ENCODE data around the gene RIT2. TPM values are rescaled to one million over a fixed set of nuclear protein-coding genes. Genes with fewer than 3 reads are reported as not detected.
"Not testable (repeated sequence)": the region's sequence is repeated elsewhere in the genome, so short reads cannot be mapped to it uniquely, and the experiment has no call there.

Gene RIT2
- polyA plus RNA-seq, 1 donor, result not detected

GRCh38 chr18:42838546-42839145 is 276.8 kb downstream of the RIT2 start:
- DNase-seq (ENCODE audit: low read depth), result no peak

GRCh38 chr18:42830936-42831335 is 284.5 kb downstream of the RIT2 start:
- DNase-seq (ENCODE audit: low read depth), result no peak

GRCh38 chr18:42828881-42829280 is 286.6 kb downstream of the RIT2 start:
- DNase-seq (ENCODE audit: low read depth), result no peak

GRCh38 chr18:42824178-42824577 is 291.3 kb downstream of the RIT2 start:
- DNase-seq (ENCODE audit: low read depth), result no peak

GRCh38 chr18:42822711-42823110 is 292.8 kb downstream of the RIT2 start:
- DNase-seq (ENCODE audit: low read depth), result no peak

GRCh38 chr18:42821492-42821891 is 294.0 kb downstream of the RIT2 start:
- no peak for DNase-seq (ENCODE audit: low read depth)

GRCh38 chr18:42814618-42815017 is 300.9 kb downstream of the RIT2 start:
- no peak for DNase-seq (ENCODE audit: low read depth)

GRCh38 chr18:42814184-42814583 is 301.3 kb downstream of the RIT2 start:
- no peak for DNase-seq (ENCODE audit: low read depth)

- DNase-seq (ENCODE audit: low read depth), result no peak
Measured at GRCh38 chr18:42813570-42813969, 301.9 kb downstream of the RIT2 start.

GRCh38 chr18:42807887-42808286 is 307.6 kb downstream of the RIT2 start:
- no peak for DNase-seq (ENCODE audit: low read depth)

GRCh38 chr18:42801706-42802105 is 313.8 kb downstream of the RIT2 start:
- no peak for DNase-seq (ENCODE audit: low read depth)

GRCh38 chr18:42798606-42799170 is 316.8 kb downstream of the RIT2 start:
- no peak for DNase-seq (ENCODE audit: low read depth)

- DNase-seq (ENCODE audit: low read depth), result not testable (repeated sequence)
Measured at GRCh38 chr18:42795213-42795789, 320.2 kb downstream of the RIT2 start.

- no peak for DNase-seq (ENCODE audit: low read depth)
Measured at GRCh38 chr18:42792731-42793130, 322.8 kb downstream of the RIT2 start.

GRCh38 chr18:42784632-42785031 is 330.9 kb downstream of the RIT2 start:
- DNase-seq (ENCODE audit: low read depth), result no peak

- DNase-seq (ENCODE audit: low read depth), result no peak
Measured at GRCh38 chr18:42782929-42783328, 332.6 kb downstream of the RIT2 start.

- DNase-seq (ENCODE audit: low read depth), result no peak
Measured at GRCh38 chr18:42781298-42781815, 334.1 kb downstream of the RIT2 start.

- DNase-seq (ENCODE audit: low read depth), result no peak
Measured at GRCh38 chr18:42780171-42780570, 335.3 kb downstream of the RIT2 start.

GRCh38 chr18:42778445-42779042 is 336.9 kb downstream of the RIT2 start:
- no peak for DNase-seq (ENCODE audit: low read depth)

GRCh38 chr18:42778024-42778423 is 337.5 kb downstream of the RIT2 start:
- DNase-seq (ENCODE audit: low read depth), result no peak

- no peak for DNase-seq (ENCODE audit: low read depth)
Measured at GRCh38 chr18:42773870-42774269, 341.6 kb downstream of the RIT2 start.

GRCh38 chr18:42771936-42772335 is 343.5 kb downstream of the RIT2 start:
- no peak for DNase-seq (ENCODE audit: low read depth)

- DNase-seq (ENCODE audit: low read depth), result no peak
Measured at GRCh38 chr18:42765302-42765701, 350.2 kb downstream of the RIT2 start.
